CD4-positive, alpha-beta T cell treated with Interleukin-1 beta for 1 hour (primary cell): ENCODE results near the gene PAOX.
A peak's percentile ranks its signal among the peaks of the same experiment; 100 is the strongest.
"Not testable (repeated sequence)": the region's sequence is repeated elsewhere in the genome, so short reads cannot be mapped to it uniquely, and the experiment has no call there.

Experiments
- DNase-seq, 2 donors: peaks; one replicate each; pipeline ENCODE4 v3.0.0-alpha.2; 2020 to 2022

Gene PAOX

GRCh38 chr10:133365461-133366129, 13.5 kb upstream of the PAOX start:
- DNase-seq = no peak

DNA sequence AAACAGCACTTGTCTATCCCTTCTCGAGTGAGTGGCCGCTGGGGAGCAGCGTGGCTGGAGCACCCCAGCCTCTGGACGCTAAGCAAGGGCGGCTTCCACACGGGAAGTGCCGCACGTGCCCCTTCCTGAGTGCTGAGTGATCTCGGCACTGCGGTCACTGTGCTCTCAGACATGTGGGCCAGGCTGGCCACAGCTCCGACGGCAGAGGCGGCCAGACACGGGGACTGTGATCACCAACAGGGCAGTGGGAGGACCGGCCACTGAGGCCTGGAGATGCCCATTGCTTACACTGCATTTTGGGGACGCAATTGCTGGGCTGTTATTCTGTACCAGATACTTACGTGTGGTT, 13.0 kb upstream of the PAOX start:
- DNase-seq = no peak

GRCh38 chr10:133366751-133367150, 12.3 kb upstream of the PAOX start:
- DNase-seq = no peak

- DNase-seq = not testable (repeated sequence)
Measured at GRCh38 chr10:133367461-133367860, 11.6 kb upstream of the PAOX start.

DNA sequence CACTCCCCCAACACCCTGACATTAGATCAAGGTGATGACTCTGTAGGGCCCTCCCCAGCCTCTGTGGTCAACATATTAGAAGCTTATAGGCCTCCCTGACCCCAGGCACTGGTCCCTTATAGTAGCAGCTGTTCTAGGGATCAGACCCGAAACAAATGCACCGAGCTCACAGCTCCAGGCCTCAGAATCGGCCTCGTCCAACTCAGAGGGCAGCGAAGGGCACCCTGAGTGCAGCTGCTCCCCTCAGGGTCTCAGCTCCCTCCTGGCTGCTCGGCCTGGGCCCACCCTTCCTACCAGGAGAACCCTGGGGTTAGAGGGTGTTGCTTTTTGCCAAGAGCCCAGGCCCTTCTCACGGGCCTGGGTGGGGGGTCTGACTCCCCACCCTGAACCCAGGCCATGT, 10.9 kb upstream of the PAOX start:
- DNase-seq = no peak

DNA sequence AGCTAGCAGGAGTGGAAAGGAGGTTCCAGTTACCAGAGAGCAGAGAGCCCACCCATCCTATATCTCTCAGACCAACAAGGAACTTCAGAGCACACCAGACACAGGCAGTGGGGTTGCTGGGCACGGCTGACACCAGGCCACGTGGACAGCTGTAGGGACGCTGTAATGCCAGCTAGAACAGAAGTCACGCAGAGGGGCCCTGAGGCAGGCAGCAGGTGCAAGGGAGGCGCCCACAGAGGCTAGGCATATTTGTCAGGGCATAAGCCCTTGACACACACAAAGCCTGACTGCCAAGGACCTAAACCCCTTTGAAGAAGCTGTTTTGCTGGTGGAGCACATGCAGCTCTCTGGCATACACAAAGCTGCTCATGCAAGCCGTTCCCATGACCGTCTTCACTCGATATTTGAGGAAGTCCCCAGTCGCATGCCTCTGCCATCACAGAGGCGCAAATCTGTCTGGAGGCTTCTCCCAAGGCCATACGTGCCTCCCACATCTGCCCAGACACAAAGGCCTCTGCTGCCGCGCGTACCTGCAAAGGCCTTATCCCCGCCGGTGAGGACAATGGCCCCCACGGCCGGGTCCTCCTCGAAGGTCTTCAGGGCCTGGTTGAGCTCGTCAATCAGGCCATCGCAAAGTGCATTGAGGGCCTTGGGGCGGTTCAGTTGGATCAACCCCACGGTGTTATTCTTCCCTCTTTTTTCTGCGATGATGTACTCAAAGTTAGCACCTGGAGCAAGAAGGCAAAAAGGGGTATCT, 8.9 kb upstream of the PAOX start:
- no peak for DNase-seq

GRCh38 chr10:133372507-133372906, 6.6 kb upstream of the PAOX start:
- no peak for DNase-seq

GRCh38 chr10:133373174-133374090, 5.6 kb upstream of the PAOX start, which contains the start of gene ECHS1:
Gene ECHS1 (minus strand): TSS chr10:133373354. CDS start chr10:133373333, 21 bp downstream.
- peak; percentile 93 to 94 for DNase-seq

GRCh38 chr10:133375357-133376115, 3.5 kb upstream of the PAOX start:
- no peak for DNase-seq

DNA sequence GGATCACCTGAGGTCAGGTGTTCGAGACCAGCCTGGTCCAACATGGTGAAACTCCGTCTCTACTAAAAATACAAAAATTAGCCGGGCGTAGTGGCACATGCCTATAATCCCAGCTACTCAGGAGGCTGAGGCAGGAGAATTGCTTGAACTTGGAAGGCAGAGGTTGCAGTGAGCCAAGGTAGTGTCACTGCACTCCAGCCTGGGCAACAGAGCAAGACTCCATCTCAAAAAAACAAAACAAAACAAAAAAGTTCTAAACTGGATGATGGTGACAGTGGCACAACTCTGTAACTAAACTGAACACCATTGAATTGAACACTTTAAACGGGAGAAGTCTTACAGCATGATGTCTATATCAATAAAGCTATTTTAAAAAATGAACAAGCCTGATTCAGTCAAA, 2.9 kb upstream of the PAOX start:
- DNase-seq = not testable (repeated sequence)

DNA sequence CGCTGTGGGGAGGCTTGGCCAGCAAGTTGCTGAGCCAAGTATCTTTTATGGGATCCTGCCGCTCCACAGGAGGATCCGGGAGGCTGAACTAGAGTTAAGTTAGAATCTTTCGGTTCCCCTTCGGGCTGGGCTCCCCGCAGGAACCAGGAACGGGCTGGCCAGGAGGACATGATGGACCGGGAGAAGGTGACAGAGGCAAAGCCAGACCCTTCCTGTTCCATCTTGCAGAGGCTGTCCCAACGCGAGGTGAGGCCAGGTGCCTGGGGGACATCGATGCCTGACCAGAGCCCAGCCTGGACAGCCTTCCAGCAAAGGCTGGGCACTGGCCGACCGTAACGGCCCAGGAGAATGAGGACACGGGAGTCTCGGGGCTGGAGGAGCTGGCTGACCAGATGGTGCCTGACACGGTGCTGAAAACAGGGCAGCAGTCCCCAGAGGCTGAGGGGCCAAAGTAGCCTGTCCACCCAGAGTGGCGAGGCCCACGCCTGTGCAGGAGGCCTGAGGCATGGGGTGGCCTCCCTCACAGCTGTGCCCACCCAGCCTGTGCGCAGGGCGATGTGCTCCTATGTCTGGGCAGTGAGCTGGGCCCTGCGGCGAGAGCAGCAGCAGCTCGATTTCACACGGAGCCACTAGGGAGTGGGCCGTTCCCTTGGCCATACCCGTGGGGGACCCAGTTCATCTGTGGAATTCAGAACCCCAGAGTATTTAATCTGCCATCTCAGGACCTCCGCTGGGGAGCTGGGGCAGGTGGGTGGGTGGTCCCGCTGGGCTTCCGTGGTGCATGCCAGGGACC, 1.8 kb upstream of the PAOX start:
- DNase-seq = no peak

DNA sequence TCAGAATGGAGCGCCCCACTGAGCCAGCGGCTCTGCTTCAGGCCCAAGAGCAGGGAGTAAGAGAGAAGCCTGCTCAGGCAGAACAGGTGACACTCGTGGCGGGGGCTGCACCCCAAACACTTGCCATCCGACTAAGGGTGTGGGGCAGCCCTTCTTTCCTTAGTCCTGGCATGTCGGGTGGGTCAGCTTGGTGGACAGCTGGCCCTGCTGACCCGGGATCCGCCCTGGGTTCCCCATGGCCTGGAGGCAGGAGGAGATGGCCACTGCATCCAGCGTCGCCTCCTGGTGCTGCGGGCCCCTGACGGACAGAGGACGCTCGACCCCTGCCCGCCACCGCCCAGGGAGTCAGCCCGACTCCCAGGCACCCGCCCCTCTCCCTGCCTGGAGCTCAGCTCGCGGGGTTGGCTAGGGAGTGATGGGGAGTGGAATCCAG, 1.2 kb upstream of the PAOX start:
- DNase-seq = no peak

DNA sequence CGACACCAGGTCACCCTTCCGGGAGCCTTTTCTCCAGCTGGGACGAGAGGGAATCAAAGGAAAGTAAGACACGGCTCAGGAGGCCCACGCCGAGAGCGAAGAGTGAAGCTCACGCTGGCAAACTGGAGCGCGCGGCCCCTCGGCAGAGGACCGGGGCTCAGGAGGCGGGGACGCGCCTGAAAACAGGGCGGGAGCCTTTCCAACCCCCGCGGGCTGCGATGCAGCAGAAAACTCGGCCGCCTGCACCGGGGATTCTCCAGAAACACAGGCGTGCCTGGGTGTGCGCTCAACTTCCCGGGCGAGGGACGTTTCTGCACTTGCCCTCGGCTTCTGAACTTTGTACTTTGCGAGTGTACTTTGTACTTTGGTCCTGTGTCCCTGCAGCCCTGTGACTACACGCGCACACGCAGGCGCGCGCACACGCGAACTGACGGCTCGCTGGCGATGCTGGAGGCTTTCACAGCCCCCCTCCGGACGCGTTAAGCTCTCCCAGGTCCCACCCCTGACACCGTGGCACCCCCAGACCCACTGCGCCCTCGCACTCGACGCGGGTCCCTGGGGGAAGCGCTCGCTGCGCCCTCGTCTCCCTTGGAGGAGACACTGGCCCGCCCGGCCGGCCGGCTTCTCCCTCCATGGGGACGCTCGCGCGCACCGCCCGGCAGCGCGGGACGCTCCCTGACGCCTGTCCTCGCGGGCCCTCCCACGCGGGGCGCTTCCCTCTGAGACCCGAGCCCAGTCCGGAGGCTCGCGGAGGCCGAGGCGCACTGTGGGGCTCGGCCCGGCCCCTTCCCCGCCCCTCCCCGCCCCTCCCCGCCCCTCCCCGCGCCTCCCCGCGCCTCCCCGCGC, 588 bp upstream of the PAOX start:
- peak; percentile 51 to 57 for DNase-seq

DNA sequence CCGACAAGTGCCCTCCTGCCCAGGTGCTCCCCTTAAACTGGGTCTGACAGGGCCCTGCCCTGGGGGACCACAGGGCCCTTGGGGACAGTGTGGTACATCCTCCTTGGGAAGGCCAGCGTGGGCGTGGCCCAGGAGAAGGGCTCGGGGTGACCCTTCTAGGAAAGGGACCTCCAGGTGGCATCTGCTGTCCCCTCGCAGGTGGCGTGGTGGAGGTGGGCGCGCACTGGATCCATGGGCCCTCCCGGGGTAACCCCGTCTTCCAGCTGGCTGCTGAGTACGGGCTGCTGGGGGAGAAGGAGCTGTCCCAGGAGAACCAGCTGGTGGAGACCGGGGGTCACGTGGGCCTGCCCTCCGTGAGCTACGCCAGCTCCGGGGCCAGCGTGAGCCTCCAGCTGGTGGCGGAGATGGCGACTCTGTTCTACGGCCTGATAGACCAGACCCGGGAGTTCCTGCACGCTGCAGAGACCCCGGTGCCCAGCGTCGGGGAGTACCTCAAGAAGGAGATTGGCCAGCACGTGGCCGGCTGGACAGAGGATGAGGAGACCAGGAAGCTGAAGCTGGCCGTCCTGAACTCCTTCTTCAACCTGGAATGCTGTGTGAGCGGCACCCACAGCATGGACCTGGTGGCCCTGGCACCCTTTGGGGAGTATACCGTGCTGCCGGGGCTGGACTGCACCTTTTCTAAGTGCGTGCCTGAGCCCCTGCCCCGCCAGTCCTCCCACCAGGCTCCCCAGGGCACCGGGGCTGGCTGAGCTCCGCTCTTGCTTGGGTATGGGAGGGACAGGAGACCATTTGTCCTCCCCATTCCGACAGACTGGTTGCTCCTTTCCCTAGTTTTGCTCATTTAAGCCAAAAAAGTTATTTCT, 972 bp downstream of the PAOX start:
- DNase-seq = no peak

DNA sequence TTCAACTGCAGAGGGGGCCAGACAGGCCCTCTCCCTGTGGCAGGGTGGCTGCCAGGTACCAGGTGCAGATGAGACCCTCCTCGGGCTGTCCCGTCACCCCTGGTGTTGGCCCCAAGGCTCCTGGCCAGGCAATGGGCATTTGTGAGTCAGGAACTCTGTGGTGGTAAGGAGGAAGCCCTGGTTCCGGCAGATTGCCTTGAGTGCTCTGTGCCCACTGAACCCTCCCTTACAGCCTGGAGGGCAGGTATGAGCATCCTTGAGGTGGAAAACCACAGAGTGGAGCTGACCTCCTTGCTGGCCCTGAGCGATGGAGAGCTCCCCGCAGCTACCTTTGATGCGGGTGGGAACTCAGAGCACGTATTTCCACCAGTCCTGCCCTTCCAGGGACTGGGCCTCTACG, 2.0 kb downstream of the PAOX start:
- DNase-seq = no peak

DNA sequence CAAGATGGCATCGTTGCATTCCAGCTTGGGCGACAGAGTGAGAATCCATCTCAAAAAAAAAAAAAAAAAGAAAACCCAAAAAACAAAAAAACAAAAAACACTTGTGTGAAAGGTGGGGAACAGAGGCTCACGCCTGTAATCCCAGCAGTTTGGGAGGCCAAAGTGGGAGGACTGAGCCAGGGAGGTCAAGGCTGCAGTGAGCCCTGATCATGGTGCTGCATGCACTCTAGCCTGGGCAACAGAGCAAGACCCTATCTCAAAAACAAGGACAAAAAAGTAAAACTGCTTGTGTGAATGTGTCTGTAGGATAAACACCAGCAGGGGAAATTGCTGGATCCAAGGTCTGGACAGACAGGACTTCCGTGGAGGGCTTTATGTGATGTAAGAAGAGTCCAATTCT, 4.5 kb downstream of the PAOX start:
- no peak for DNase-seq

DNA sequence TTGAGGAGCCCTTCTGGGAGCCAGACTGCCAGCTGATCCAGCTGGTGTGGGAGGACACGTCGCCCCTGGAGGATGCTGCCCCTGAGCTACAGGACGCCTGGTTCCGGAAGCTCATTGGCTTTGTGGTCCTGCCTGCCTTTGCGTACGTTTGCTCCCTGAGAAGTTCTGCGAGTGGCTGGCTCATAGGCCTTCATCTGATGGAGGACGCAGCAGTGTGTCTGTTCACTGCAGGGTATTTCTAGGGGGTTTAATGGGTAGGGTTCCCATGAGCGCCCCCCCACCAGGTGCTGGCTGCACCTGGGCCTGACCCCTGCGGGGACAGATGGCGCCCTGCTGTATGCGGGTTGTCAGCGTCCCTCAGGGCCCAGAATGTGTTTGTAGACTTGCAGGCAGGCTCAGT, 5.0 kb downstream of the PAOX start:
- no peak for DNase-seq

DNA sequence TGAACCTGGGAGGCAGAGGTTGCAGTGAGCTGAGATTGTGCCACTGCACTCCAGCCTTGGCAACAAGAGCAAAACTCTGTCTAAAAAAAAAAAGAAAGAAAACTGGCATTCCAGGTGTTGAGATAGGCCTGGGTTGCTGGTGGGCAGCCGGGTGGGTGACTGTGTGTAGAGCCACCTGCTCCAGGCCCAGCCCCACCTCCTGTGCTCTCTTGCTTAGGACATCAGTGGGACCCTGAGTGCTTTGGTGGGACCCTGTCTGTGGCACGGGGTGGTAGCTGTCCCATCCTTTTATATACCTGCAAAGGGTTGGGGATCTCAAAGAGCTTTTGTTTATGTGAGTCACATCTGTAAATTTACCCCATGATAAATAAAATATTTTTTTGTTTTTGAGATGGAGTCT, 6.2 kb downstream of the PAOX start:
- no peak for DNase-seq

GRCh38 chr10:133386951-133387350, 7.9 kb downstream of the PAOX start:
- DNase-seq = not testable (repeated sequence)
